ENCODE results near the gene CPAMD8. TPM values are rescaled to one million over a fixed set of nuclear protein-coding genes. Genes with fewer than 3 reads are reported as not detected.

The CPAMD8 gene
- total RNA-seq, 4 donors from 2014 or later = 4.7 to 39.6 (median 11.2) TPM

GRCh38 chr19:16874250-16874977, 152.2 kb downstream of the CPAMD8 start:
- TF ChIP-seq CTCF (IDR thresholded peaks at IDR 0.05) = no peak
- DNase-seq (ENCODE audit: low spot score) = no peak
- no peak for ATAC-seq (ENCODE audit: low FRiP score)

GRCh38 chr19:16873594-16873993, 153.0 kb downstream of the CPAMD8 start:
- ATAC-seq (ENCODE audit: low FRiP score) (no peak), DNase-seq (ENCODE audit: low spot score) (no peak)
- no peak for TF ChIP-seq CTCF (IDR thresholded peaks at IDR 0.05)

- no peak for DNase-seq (ENCODE audit: low spot score)
- no peak for TF ChIP-seq CTCF (IDR thresholded peaks at IDR 0.05)
- no peak for ATAC-seq (ENCODE audit: low FRiP score)
These were observed 153.9 kb downstream of the CPAMD8 start for GRCh38 chr19:16872728-16873127.

GRCh38 chr19:16871871-16872270, 154.7 kb downstream of the CPAMD8 start:
- TF ChIP-seq CTCF (IDR thresholded peaks at IDR 0.05) = no peak
- DNase-seq (ENCODE audit: low spot score) = no peak
- ATAC-seq (ENCODE audit: low FRiP score) = no peak

- DNase-seq (ENCODE audit: low spot score) (no peak), ATAC-seq (ENCODE audit: low FRiP score) (no peak)
- TF ChIP-seq CTCF (IDR thresholded peaks at IDR 0.05) = no peak
These were observed 157.2 kb downstream of the CPAMD8 start for GRCh38 chr19:16869331-16869972.

GRCh38 chr19:16868423-16869130, 158.0 kb downstream of the CPAMD8 start:
- ATAC-seq (ENCODE audit: low FRiP score) (no peak), DNase-seq (ENCODE audit: low spot score) (no peak)
- TF ChIP-seq CTCF (IDR thresholded peaks at IDR 0.05) = no peak

All from omental fat pad (tissue), 4 donors.